ENCODE measurements around the gene DMKN.

DNA sequence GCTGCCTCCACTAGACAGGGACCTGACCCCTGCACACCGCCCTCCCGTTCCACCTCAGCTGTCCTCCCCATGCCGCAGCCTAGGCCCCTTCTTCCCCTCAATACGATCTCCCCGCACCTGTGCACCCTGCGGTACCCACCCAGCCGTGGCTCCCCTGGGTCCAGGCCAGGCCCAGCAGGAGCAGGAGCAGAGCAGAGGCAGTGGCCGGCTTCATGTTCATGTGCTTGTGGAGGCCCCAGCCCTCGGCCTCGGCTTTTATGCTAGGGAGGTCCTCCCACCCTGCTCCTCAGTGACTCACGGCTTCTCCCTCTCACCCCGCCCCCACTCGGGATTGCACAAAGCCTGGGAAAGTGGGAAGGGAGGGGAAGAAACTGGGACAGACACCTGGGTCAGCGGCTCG is 11.8 kb downstream of the DMKN start:
- TF ChIP-seq, protein P1, sequence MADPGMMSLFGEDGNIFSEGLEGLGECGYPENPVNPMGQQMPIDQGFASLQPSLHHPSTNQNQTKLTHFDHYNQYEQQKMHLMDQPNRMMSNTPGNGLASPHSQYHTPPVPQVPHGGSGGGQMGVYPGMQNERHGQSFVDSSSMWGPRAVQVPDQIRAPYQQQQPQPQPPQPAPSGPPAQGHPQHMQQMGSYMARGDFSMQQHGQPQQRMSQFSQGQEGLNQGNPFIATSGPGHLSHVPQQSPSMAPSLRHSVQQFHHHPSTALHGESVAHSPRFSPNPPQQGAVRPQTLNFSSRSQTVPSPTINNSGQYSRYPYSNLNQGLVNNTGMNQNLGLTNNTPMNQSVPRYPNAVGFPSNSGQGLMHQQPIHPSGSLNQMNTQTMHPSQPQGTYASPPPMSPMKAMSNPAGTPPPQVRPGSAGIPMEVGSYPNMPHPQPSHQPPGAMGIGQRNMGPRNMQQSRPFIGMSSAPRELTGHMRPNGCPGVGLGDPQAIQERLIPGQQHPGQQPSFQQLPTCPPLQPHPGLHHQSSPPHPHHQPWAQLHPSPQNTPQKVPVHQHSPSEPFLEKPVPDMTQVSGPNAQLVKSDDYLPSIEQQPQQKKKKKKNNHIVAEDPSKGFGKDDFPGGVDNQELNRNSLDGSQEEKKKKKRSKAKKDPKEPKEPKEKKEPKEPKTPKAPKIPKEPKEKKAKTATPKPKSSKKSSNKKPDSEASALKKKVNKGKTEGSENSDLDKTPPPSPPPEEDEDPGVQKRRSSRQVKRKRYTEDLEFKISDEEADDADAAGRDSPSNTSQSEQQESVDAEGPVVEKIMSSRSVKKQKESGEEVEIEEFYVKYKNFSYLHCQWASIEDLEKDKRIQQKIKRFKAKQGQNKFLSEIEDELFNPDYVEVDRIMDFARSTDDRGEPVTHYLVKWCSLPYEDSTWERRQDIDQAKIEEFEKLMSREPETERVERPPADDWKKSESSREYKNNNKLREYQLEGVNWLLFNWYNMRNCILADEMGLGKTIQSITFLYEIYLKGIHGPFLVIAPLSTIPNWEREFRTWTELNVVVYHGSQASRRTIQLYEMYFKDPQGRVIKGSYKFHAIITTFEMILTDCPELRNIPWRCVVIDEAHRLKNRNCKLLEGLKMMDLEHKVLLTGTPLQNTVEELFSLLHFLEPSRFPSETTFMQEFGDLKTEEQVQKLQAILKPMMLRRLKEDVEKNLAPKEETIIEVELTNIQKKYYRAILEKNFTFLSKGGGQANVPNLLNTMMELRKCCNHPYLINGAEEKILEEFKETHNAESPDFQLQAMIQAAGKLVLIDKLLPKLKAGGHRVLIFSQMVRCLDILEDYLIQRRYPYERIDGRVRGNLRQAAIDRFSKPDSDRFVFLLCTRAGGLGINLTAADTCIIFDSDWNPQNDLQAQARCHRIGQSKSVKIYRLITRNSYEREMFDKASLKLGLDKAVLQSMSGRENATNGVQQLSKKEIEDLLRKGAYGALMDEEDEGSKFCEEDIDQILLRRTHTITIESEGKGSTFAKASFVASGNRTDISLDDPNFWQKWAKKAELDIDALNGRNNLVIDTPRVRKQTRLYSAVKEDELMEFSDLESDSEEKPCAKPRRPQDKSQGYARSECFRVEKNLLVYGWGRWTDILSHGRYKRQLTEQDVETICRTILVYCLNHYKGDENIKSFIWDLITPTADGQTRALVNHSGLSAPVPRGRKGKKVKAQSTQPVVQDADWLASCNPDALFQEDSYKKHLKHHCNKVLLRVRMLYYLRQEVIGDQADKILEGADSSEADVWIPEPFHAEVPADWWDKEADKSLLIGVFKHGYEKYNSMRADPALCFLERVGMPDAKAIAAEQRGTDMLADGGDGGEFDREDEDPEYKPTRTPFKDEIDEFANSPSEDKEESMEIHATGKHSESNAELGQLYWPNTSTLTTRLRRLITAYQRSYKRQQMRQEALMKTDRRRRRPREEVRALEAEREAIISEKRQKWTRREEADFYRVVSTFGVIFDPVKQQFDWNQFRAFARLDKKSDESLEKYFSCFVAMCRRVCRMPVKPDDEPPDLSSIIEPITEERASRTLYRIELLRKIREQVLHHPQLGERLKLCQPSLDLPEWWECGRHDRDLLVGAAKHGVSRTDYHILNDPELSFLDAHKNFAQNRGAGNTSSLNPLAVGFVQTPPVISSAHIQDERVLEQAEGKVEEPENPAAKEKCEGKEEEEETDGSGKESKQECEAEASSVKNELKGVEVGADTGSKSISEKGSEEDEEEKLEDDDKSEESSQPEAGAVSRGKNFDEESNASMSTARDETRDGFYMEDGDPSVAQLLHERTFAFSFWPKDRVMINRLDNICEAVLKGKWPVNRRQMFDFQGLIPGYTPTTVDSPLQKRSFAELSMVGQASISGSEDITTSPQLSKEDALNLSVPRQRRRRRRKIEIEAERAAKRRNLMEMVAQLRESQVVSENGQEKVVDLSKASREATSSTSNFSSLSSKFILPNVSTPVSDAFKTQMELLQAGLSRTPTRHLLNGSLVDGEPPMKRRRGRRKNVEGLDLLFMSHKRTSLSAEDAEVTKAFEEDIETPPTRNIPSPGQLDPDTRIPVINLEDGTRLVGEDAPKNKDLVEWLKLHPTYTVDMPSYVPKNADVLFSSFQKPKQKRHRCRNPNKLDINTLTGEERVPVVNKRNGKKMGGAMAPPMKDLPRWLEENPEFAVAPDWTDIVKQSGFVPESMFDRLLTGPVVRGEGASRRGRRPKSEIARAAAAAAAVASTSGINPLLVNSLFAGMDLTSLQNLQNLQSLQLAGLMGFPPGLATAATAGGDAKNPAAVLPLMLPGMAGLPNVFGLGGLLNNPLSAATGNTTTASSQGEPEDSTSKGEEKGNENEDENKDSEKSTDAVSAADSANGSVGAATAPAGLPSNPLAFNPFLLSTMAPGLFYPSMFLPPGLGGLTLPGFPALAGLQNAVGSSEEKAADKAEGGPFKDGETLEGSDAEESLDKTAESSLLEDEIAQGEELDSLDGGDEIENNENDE (IDR thresholded peaks at IDR 0.05; ENCODE audit: insufficient replicate concordance, low read length), result no peak
- TF ChIP-seq RFX5 (IDR thresholded peaks at IDR 0.05; ENCODE audit: borderline replicate concordance, low read depth, low read length) (no peak), GTF2F1 (IDR thresholded peaks at IDR 0.05; ENCODE audit: borderline replicate concordance, low read depth, low read length) (no peak), NRF1 (IDR thresholded peaks at IDR 0.05; ENCODE audit: low read depth, low read length) (no peak), EP300 (IDR thresholded peaks at IDR 0.05; ENCODE audit: borderline replicate concordance in 1 of 2, low read depth in 2 of 2, low read length in 2 of 2) (no peak), CBX5 (IDR thresholded peaks at IDR 0.05; ENCODE audit: low read depth, low read length) (no peak), BACH1 (IDR thresholded peaks at IDR 0.05; ENCODE audit: low read length) (no peak), CREB1 (IDR thresholded peaks at IDR 0.05) (no peak)
- TF ChIP-seq, protein P2, sequence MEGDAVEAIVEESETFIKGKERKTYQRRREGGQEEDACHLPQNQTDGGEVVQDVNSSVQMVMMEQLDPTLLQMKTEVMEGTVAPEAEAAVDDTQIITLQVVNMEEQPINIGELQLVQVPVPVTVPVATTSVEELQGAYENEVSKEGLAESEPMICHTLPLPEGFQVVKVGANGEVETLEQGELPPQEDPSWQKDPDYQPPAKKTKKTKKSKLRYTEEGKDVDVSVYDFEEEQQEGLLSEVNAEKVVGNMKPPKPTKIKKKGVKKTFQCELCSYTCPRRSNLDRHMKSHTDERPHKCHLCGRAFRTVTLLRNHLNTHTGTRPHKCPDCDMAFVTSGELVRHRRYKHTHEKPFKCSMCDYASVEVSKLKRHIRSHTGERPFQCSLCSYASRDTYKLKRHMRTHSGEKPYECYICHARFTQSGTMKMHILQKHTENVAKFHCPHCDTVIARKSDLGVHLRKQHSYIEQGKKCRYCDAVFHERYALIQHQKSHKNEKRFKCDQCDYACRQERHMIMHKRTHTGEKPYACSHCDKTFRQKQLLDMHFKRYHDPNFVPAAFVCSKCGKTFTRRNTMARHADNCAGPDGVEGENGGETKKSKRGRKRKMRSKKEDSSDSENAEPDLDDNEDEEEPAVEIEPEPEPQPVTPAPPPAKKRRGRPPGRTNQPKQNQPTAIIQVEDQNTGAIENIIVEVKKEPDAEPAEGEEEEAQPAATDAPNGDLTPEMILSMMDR (IDR thresholded peaks at IDR 0.05; ENCODE audit: control extremely low read depth in 1 of 3, insufficient read depth in 1 of 3, low read depth in 1 of 3, low read length in 3 of 3), result no peak

Measured in H1 (cell line).